ENCODE measurements around the gene ARF6. TPM values are rescaled to one million over a fixed set of nuclear protein-coding genes. Genes with fewer than 3 reads are reported as not detected.
A peak's percentile ranks its signal among the peaks of the same experiment; 100 is the strongest.
"Not testable (repeated sequence)": the region's sequence is repeated elsewhere in the genome, so short reads cannot be mapped to it uniquely, and the experiment has no call there.

Gene ARF6
- total RNA-seq, 1 donor from 2014 or later: 55.8 TPM

GRCh38 chr14:49905989-49906388 is 13.1 kb downstream of the ARF6 start:
- DNase-seq (ENCODE audit: low read depth in 2 of 2): no peak

- peak; percentile 23 to 37 for DNase-seq (ENCODE audit: low read depth in 2 of 2)
Measured at GRCh38 chr14:49907186-49907585, 14.3 kb downstream of the ARF6 start.

- DNase-seq (ENCODE audit: low read depth in 2 of 2): peak in 1 of 2 donors; percentile 7
Measured at GRCh38 chr14:49908433-49908782, 15.5 kb downstream of the ARF6 start.

GRCh38 chr14:49909016-49909415 is 16.1 kb downstream of the ARF6 start:
- no peak for DNase-seq (ENCODE audit: low read depth in 2 of 2)

- no peak for DNase-seq (ENCODE audit: low read depth in 2 of 2)
Measured at GRCh38 chr14:49915085-49915484, 22.2 kb downstream of the ARF6 start.

- no peak for DNase-seq (ENCODE audit: low read depth in 2 of 2)
Measured at GRCh38 chr14:49918706-49919105, 25.8 kb downstream of the ARF6 start.

- DNase-seq (ENCODE audit: low read depth in 2 of 2): no peak
Measured at GRCh38 chr14:49919825-49920659, 27.2 kb downstream of the ARF6 start.

- DNase-seq (ENCODE audit: low read depth in 2 of 2): no peak
Measured at GRCh38 chr14:49920935-49921334, 28.1 kb downstream of the ARF6 start.

- no peak for DNase-seq (ENCODE audit: low read depth in 2 of 2)
Measured at GRCh38 chr14:49921401-49921800, 28.5 kb downstream of the ARF6 start.

- no peak for DNase-seq (ENCODE audit: low read depth in 2 of 2)
Measured at GRCh38 chr14:49923442-49923841, 30.6 kb downstream of the ARF6 start.

GRCh38 chr14:49923881-49924280 is 31.0 kb downstream of the ARF6 start:
- DNase-seq (ENCODE audit: low read depth in 2 of 2): no peak

GRCh38 chr14:49924852-49925251 is 32.0 kb downstream of the ARF6 start:
- DNase-seq (ENCODE audit: low read depth in 2 of 2): no peak

- peak in 1 of 2 donors; percentile 11 for DNase-seq (ENCODE audit: low read depth in 2 of 2)
Measured at GRCh38 chr14:49926803-49927202, 33.9 kb downstream of the ARF6 start.

- DNase-seq (ENCODE audit: low read depth in 2 of 2): no peak
Measured at GRCh38 chr14:49928015-49928414, 35.1 kb downstream of the ARF6 start.

GRCh38 chr14:49930720-49931119 is 37.8 kb downstream of the ARF6 start:
- no peak for DNase-seq (ENCODE audit: low read depth in 2 of 2)

GRCh38 chr14:49931523-49931922 is 38.6 kb downstream of the ARF6 start:
- no peak for DNase-seq (ENCODE audit: low read depth in 2 of 2)

GRCh38 chr14:49933128-49933527 is 40.2 kb downstream of the ARF6 start:
- no peak for DNase-seq (ENCODE audit: low read depth in 2 of 2)

- DNase-seq (ENCODE audit: low read depth in 2 of 2): no peak
Measured at GRCh38 chr14:49933704-49934103, 40.8 kb downstream of the ARF6 start.

- DNase-seq (ENCODE audit: low read depth in 2 of 2): no peak
Measured at GRCh38 chr14:49934646-49935045, 41.8 kb downstream of the ARF6 start.

GRCh38 chr14:49935526-49935925 is 42.6 kb downstream of the ARF6 start:
- DNase-seq (ENCODE audit: low read depth in 2 of 2): no peak

- DNase-seq (ENCODE audit: low read depth in 2 of 2): not testable (repeated sequence)
Measured at GRCh38 chr14:49936246-49936645, 43.4 kb downstream of the ARF6 start.

GRCh38 chr14:49936882-49937281 is 44.0 kb downstream of the ARF6 start:
- DNase-seq (ENCODE audit: low read depth in 2 of 2): not testable (repeated sequence)

- not testable (repeated sequence) for DNase-seq (ENCODE audit: low read depth in 2 of 2)
Measured at GRCh38 chr14:49939215-49939614, 46.3 kb downstream of the ARF6 start.

Measured in lung microvascular endothelial cell (primary cell).